ENCODE results near the gene DSG2. TPM values are rescaled to one million over a fixed set of nuclear protein-coding genes. Genes with fewer than 3 reads are reported as not detected.

The DSG2 gene
- total and polyA plus RNA-seq, 2 of the 4 experiments (the other 2 are of a cell fraction), result 1.8 to 2.3 TPM

DNA sequence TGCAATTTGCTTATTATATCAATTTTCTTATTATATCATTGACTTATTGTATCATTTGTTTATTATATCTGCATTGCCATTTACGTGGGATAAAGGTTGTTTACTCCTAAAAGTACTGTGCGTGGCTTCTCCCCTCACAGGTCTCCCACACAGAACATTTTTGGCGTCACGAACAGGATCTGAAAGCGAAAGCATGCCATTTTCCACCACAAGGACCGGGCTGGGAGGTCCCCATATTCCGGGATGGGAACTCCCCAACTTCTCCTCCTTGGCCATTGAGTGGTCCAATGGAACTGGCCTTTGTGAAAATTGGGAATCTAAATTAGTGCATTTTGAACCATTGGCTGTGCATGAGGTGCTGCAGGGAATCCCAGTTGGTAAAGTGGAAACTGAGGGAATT lies 4.8 kb upstream of the DSG2 start:
- Histone ChIP-seq H3K9ac (ENCODE audit: low read depth, low read length) (no peak overlapping the region), H3K4ac (ENCODE audit: low read depth, low read length) (no peak overlapping the region), H3K14ac (replicated peaks; ENCODE audit: low read depth, low read length) (no peak overlapping the region), H3K18ac (ENCODE audit: low read depth, low read length) (no peak overlapping the region), H2BK15ac (ENCODE audit: low read depth, low read length) (no peak overlapping the region), H3K27me3 (ENCODE audit: control insufficient read depth, insufficient read depth, low read length) (peaks cover 4% of the 10 kb centered on the region; the same call in 1 of the 2 replicates), H3K4me3 (ENCODE audit: insufficient read depth, low read depth, low read length) (no peak overlapping the region), H2AFZ (replicated peaks; ENCODE audit: low read length, poor library complexity) (no peak overlapping the region), H2BK120ac (ENCODE audit: low read depth, low read length) (no peak overlapping the region), H3K4me2 (ENCODE audit: low read depth, low read length) (no peak overlapping the region), H2BK20ac (ENCODE audit: low read depth, low read length) (no peak overlapping the region), H4K5ac (ENCODE audit: low read depth, low read length) (no peak overlapping the region), H2AK9ac (replicated peaks; ENCODE audit: low read depth, low read length, poor library complexity) (no peak overlapping the region), H3K79me1 (ENCODE audit: low read depth in 1 of 2, low read length in 2 of 2) (no peaks in the 10 kb centered on the region), H3K56ac (ENCODE audit: extremely low read depth, insufficient read depth, low read length) (no peak overlapping the region), H4K91ac (ENCODE audit: insufficient read depth, low read depth, low read length) (no peak overlapping the region), H4K8ac (ENCODE audit: low read depth in 2 of 2, low read length in 2 of 2) (no peak overlapping the region), H3K4me1 (ENCODE audit: control insufficient read depth, insufficient read depth, low read length) (no peaks in the 10 kb centered on the region), H2AK5ac (ENCODE audit: low read depth, low read length) (no peak overlapping the region), H3K23ac (ENCODE audit: low read depth, low read length) (no peak overlapping the region), H3K36me3 (ENCODE audit: control insufficient read depth, insufficient read depth, low read length) (no peaks in the 10 kb centered on the region), H4K20me1 (ENCODE audit: insufficient read depth, low read length) (no peaks in the 10 kb centered on the region), H3K9me3 (ENCODE audit: control insufficient read depth, insufficient read depth, low read length) (no peaks in the 10 kb centered on the region), H3K27ac (ENCODE audit: insufficient read depth, low read length) (no peak overlapping the region), H2BK5ac (ENCODE audit: low read depth, low read length, poor library complexity, severe bottlenecking) (no peak overlapping the region), H3K9me1 (ENCODE audit: insufficient read depth, low read length) (no peaks in the 10 kb centered on the region)
- no TSS peak for BruUV-seq (replicated peaks)
- TF ChIP-seq NFE2L2 (IDR thresholded peaks at IDR 0.05; ENCODE audit: low read depth, low read length) (no peak), RAD21 (IDR thresholded peaks at IDR 0.05; ENCODE audit: low read length) (no peak), SMC3 (IDR thresholded peaks at IDR 0.05; ENCODE audit: low read depth, low read length) (no peak), CEBPB (IDR thresholded peaks at IDR 0.05; ENCODE audit: low read depth, low read length) (no peak), RFX5 (IDR thresholded peaks at IDR 0.05; ENCODE audit: low read depth, low read length) (no peak), RCOR1 (IDR thresholded peaks at IDR 0.05; ENCODE audit: insufficient replicate concordance, low read length) (no peak), MXI1 (IDR thresholded peaks at IDR 0.05; ENCODE audit: borderline replicate concordance, low read depth, low read length) (no peak), CHD1 (IDR thresholded peaks at IDR 0.05; ENCODE audit: low read depth, low read length) (no peak), POLR2A (IDR thresholded peaks at IDR 0.05; ENCODE audit: low read depth, low read length) (no peak), MAZ (IDR thresholded peaks at IDR 0.05; ENCODE audit: borderline replicate concordance, low read depth, low read length) (no peak), BHLHE40 (IDR thresholded peaks at IDR 0.05; ENCODE audit: low read depth, low read length) (no peak), ELK1 (IDR thresholded peaks at IDR 0.05; ENCODE audit: borderline replicate concordance, low read depth, low read length) (no peak)
- TF ChIP-seq, protein P1, sequence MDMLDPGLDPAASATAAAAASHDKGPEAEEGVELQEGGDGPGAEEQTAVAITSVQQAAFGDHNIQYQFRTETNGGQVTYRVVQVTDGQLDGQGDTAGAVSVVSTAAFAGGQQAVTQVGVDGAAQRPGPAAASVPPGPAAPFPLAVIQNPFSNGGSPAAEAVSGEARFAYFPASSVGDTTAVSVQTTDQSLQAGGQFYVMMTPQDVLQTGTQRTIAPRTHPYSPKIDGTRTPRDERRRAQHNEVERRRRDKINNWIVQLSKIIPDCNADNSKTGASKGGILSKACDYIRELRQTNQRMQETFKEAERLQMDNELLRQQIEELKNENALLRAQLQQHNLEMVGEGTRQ (IDR thresholded peaks at IDR 0.05; ENCODE audit: low read depth, low read length), result no peak
- TF ChIP-seq, protein P2, sequence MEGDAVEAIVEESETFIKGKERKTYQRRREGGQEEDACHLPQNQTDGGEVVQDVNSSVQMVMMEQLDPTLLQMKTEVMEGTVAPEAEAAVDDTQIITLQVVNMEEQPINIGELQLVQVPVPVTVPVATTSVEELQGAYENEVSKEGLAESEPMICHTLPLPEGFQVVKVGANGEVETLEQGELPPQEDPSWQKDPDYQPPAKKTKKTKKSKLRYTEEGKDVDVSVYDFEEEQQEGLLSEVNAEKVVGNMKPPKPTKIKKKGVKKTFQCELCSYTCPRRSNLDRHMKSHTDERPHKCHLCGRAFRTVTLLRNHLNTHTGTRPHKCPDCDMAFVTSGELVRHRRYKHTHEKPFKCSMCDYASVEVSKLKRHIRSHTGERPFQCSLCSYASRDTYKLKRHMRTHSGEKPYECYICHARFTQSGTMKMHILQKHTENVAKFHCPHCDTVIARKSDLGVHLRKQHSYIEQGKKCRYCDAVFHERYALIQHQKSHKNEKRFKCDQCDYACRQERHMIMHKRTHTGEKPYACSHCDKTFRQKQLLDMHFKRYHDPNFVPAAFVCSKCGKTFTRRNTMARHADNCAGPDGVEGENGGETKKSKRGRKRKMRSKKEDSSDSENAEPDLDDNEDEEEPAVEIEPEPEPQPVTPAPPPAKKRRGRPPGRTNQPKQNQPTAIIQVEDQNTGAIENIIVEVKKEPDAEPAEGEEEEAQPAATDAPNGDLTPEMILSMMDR (conservative IDR thresholded peaks at IDR 0.05; ENCODE audit: low read depth, low read length), result no peak
- WGBS, 2 experiments (ENCODE audit: extremely low coverage in 2 of 2, insufficient read length in 1 of 2), result no CpG with 5 or more reads among the region's 7 CpGs
- DNase-seq (no peak), ATAC-seq (ENCODE audit: low read depth) (no peak)
- in situ Hi-C loops (cut with MboI; ENCODE audit: low sequenced_read_pairs), result no loop called here
- POLR2A ChIA-PET (ENCODE audit: unreplicated experiment), result no interaction called here
- CTCF ChIA-PET, result interaction anchor here (0.6 kb wide), 1 partner anchor 142 kb away, joined by 3 read pairs; no protein-coding TSS in a partner anchor
- intact Hi-C loops (cut with micrococcal nuclease), result no loop called here
- dilution Hi-C loops (cut with HindIII; ENCODE audit: low sequenced_read_pairs, unreplicated experiment), result no loop called here

All from IMR-90 (cell line).